Renal cortex interstitium (tissue), 11 donors: Measurements from ENCODE around the gene CPNE4. TPM values are rescaled to one million over a fixed set of nuclear protein-coding genes. Genes with fewer than 3 reads are reported as not detected.

Source experiments
- DNase-seq, 11 donors: peaks; one replicate each; pipeline ENCODE4 v3.0.0-alpha.2; 2013; ENCODE audit warnings: low read depth in 9 of 11, low spot score in 4 of 11; ENCODE audit errors: extremely low read depth in 1 of 11
- polyA plus RNA-seq, 3 donors: library from polyadenylated mRNA; unstranded; fragments of 120-200 nt; gene quantifications; one replicate each; pipeline ENCODE4 v1.2.1, GENCODE V29; 2013; ENCODE audit not compliant: insufficient read length in 3 of 3

CPNE4 gene
- polyA plus RNA-seq, 3 donors, result 0.29 to 0.50 (median 0.47) TPM

DNA sequence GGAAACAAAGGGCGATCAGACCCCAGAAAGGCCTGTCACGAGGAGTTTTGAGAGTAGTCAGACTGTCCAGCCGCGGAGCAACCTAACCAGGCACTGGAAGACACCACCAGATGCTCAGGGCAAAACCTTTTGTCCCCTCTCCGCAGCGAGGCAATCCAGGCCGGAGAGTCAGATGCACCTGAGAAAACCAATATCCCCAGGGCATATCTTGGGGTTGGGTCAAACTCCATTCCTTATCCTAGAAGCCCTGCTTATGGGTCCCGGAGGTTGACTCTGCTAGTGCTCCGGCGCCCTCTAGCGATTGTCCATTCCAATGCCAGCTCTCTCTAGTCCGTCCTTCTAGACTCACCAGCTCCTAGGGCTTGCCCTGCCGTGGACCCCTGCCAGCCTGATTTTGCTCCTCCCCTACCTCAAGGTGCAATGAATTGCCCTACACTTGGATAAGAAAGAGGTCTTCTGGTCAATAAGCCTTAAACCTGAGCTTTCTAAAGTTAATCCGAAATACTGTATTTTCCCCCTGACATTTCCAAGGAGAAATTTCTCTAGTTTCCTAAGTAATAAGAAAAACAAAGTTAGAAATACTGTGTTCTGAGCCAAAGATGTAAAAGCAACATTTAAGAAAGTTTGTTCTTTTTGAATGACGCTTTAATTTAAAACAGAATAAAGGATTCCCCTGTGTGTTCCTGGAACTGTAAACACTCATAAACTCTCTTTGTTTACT is 5.5 kb downstream of the CPNE4 start:
- DNase-seq, result peak; percentile 43 to 78 (median 66)

DNA sequence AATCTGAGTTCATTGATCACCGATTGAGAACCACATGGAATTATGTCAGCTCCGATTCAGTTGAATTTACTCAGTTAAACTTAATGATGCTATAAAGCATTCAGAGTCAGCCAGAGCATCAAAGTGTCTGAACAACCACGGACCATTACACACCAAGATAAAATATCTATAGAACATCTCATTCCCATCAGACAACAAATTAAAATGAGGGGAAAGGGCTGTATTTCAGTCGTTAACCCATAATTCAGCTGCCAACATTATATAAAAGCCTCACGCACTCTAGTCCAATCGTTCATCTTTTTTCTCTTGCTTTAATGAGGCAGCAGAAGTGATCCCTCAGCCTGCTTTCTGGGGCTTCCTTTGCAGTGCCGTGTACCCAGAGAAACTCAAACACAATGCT is 11.9 kb downstream of the CPNE4 start:
- peak in 2 of 11 donors; percentile 28 to 36 for DNase-seq

DNA sequence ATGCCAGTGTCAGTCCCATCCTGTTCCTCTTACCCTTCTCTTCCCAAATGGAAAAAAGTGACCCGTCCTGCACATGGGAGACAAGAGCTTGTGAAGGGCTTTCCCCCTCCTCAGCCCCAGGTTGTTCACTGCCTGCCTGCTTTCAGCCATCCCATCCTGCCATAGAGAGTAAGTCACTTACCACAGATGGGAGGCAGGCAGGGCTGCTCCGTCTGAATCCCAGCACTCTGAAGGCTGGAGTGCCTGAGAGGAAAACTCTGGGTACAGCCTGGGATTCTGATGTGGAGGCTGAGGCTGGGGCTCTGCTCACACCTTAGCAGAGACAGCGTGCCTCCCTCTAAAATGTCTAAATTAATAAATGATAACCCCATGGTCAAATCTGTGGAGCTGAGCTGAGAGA is 14.8 kb downstream of the CPNE4 start:
- DNase-seq, result no peak

- no peak for DNase-seq
These were observed 17.7 kb downstream of the CPNE4 start for GRCh38 chr3:132017137-132017536.

- no peak for DNase-seq
These were observed 18.5 kb downstream of the CPNE4 start for GRCh38 chr3:132016061-132017041.

GRCh38 chr3:132014105-132014504 is 20.7 kb downstream of the CPNE4 start:
- no peak for DNase-seq

- no peak for DNase-seq
These were observed 25.6 kb downstream of the CPNE4 start for GRCh38 chr3:132009241-132009640.

- DNase-seq, result no peak
These were observed 26.0 kb downstream of the CPNE4 start for GRCh38 chr3:132008837-132009236.

- DNase-seq, result no peak
These were observed 27.2 kb downstream of the CPNE4 start for GRCh38 chr3:132007617-132008016.

GRCh38 chr3:132006605-132007204 is 28.1 kb downstream of the CPNE4 start:
- no peak for DNase-seq

DNA sequence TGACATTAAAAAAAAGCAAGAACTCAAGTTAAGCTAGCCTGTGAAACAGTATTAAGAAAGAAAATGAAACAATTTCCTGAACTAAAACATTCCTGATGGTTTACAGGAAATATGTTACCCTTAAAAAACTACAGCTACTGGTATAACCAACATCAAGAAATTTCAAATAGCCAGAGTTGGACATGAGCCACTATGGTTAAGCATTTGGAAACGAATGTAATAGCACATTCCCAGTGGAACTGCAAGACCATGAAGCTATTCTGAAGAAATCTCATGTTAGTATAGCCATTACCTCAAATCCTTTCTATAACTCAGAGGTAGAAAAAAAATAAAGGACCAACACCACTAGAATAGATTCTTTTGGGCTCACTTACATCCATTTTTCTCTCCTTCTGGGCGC is 30.2 kb downstream of the CPNE4 start:
- no peak for DNase-seq

GRCh38 chr3:132003685-132004084 is 31.1 kb downstream of the CPNE4 start:
- DNase-seq, result no peak

- DNase-seq, result no peak
These were observed 32.8 kb downstream of the CPNE4 start for GRCh38 chr3:132001999-132002398.

DNA sequence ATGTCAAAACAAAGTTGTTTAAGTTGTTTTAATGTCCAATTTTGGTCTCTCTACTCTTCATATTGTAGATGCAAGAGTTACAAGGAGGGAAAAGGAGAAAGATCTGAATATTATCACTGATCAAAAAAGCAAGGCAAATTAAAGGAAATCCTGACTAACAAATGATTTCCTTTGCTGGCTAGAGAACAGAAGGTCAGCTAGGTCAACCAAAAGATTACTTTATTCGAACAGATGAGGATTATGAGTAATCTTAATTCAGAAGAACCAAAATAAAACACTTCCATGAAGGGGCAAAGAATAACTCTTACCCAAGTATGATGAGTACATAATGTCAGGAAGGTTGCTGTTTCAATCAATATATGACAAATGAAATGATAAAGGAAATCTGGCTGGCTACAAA is 33.8 kb downstream of the CPNE4 start:
- DNase-seq, result no peak

GRCh38 chr3:131998027-131998426 is 36.8 kb downstream of the CPNE4 start:
- DNase-seq, result no peak

DNA sequence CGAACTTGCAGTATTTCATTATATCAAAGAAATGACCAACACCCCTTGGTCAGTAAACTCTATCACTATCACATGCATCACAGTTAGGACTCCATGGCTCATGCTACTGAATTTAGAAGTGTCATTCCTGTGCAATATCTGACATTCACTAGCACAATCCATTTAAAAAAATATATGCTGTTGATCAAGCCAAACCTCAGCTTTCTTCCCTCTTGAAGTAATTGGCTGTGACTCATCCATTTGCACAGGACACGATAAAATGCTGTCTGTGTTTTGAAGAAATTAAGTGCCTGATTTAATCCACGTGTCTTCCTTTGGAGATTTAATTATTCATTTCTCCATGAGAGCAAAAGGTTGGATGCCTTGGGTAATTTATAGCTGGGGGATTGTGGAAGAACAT is 38.9 kb downstream of the CPNE4 start:
- DNase-seq, result no peak

- no peak for DNase-seq
These were observed 45.5 kb downstream of the CPNE4 start for GRCh38 chr3:131989318-131989717.

GRCh38 chr3:131988209-131988608 is 46.6 kb downstream of the CPNE4 start:
- DNase-seq, result no peak

DNA sequence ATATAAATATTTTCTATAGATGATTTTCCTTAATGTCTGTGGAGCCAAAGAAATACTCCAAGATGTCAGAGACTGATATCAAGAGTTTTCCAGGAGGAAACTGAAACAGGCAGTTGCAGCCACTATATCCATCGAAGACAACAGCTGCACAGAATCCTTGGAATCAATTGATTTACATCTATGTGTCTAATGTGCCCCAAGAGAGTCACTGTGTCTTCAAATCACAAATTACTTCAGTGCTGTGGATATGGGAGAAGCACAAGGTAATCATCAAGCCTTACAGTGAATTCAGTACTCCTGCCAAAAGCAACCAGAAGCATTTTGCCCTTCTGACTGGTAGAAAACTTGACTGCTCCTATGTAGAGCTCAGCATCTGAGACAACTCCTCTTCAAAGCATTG is 51.1 kb downstream of the CPNE4 start:
- no peak for DNase-seq

DNA sequence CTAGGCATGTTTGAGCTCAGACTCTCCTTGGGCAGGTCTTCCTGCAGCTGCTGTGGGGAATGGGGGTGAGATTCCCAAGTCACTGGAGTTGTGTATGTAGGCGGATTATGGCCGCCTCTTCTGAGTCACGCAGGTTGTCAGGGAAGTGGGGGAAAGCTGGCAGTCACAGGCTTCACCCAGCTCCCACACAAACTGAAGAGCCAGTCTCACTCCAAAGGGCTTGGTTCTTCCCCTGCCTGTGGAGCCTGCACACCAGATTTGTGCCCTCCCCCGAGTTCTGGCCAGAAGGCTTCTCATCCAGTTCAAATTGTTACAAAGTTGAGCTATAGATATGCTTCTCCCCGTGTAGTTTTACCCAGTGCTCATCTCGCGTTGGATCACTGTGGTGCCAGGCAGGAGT is 53.5 kb downstream of the CPNE4 start:
- DNase-seq, result no peak
